Natural killer cell treated with Interleukin-12 subunit alpha and Interleukin-12 subunit beta and Interleukin-15 and Interleukin-18, amount 100 ng/mL, for 72 hours (primary cell): Measurements from ENCODE around the gene GLCCI1. TPM values are rescaled to one million over a fixed set of nuclear protein-coding genes. Genes with fewer than 3 reads are reported as not detected.

Experiments
- ATAC-seq, 2 donors: fragments of 150-1000 bp; cut with Tn5 transposase in 1 of 2; sonication (Bioruptor Pico), chemical (Tn5 transposase) in 1 of 2; 2 replicates each; pipeline ENCODE4 v1.10.0; 2021
- DNase-seq: peaks from one replicate; pipeline ENCODE4 v3.0.0; 2022; ENCODE audit warnings: low spot score
- H3K27ac Mint-ChIP-seq, 2 donors: 1 replicate in 1 of 2; 2 replicates in 1 of 2; pipeline ENCODE4 v1.8.0; 2022; ENCODE audit warnings: mixed read lengths in 2 of 2, mild to moderate bottlenecking in 1 of 2, moderate library complexity in 1 of 2
- H3K27me3 Mint-ChIP-seq, 2 donors: 1 replicate in 1 of 2; 2 replicates in 1 of 2; pipeline ENCODE4 v1.8.0; 2022; ENCODE audit warnings: mixed read lengths in 2 of 2
- H3K36me3 Mint-ChIP-seq: one replicate; pipeline ENCODE4 v1.8.0; 2022; ENCODE audit warnings: mixed read lengths
- H3K4me1 Mint-ChIP-seq, 2 donors: 1 replicate in 1 of 2; 2 replicates in 1 of 2; pipeline ENCODE4 v1.8.0; 2022; ENCODE audit warnings: low read depth in 2 of 2, mixed read lengths in 2 of 2, mild to moderate bottlenecking in 1 of 2
- H3K4me3 Mint-ChIP-seq: one replicate; pipeline ENCODE4 v1.8.0; 2022; ENCODE audit warnings: mixed read lengths
- H3K9me3 Mint-ChIP-seq: 2 replicates; pipeline ENCODE4 v1.8.0; 2022; ENCODE audit warnings: mixed read lengths
- total RNA-seq, 2 donors: library from RNA; stranded (reverse); gene quantifications; one replicate each; pipeline ENCODE4 v1.2.3, GENCODE V29; 2022

The GLCCI1 gene
- total RNA-seq, 2 donors from 2014 or later = 15.5 to 16.7 TPM

- Mint-ChIP-seq H3K9me3 (no peaks in the 10 kb centered on the region), H3K4me1 (peaks cover 10 to 24% of the 10 kb centered on the region in 2 donors), H3K27ac (no peak overlapping the region), H3K36me3 (no peaks in the 10 kb centered on the region), H3K27me3 (no peaks in the 10 kb centered on the region), H3K4me3 (peak overlapping the region; percentile 52)
- ATAC-seq (peak; percentile 1 to 25), DNase-seq (peak; percentile 65)
Measured at GRCh38 chr7:7969306-7970236, 975 bp downstream of the GLCCI1 start.

GRCh38 chr7:7970237-7970530 is 1.6 kb downstream of the GLCCI1 start:
- ATAC-seq = no peak
- Mint-ChIP-seq H3K36me3 (no peaks in the 10 kb centered on the region), H3K4me3 (no peak overlapping the region), H3K27me3 (no peaks in the 10 kb centered on the region), H3K27ac (no peak overlapping the region), H3K4me1 (peaks cover 10 to 24% of the 10 kb centered on the region in 2 donors), H3K9me3 (no peaks in the 10 kb centered on the region)
- DNase-seq = no peak

DNA sequence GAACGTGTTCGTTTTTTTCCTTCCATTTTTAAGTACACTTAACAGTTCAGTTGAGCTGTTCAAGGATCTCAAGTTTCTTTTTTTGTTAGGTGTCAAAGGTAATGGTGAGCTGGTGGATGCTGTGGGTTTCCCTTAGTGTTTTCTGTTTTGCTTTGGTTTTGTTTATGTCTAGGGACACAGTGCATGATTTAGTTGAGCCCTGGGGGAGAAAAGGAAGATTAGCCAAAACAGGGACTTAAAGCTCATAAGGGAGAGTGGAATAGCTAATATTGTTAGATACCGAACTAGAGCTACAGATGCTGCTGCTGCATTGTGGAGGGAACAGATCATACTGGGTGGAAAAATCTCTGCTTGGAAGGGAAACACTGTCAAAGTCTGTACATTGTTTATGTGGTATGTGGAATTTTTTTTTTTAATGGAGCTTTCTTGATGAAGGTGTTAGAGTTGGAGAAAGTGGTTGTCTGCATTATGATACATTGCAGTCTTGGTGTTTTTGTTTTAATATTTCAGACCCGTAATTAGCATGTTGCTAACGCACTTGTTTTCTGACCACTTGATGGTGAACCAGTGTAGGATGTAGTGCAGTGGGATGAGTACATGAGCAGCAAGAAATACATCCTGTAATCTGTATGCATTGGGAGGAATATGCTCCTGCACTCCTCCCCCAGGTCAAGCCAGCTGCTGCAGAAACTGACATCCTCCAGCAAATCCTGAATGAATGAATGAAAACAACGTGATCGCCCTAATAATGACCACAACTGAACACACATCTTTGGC is 2.1 kb downstream of the GLCCI1 start:
- DNase-seq (no peak), ATAC-seq (no peak)
- Mint-ChIP-seq H3K4me1 (peaks cover 16 to 30% of the 10 kb centered on the region in 2 donors), H3K9me3 (no peaks in the 10 kb centered on the region), H3K36me3 (no peaks in the 10 kb centered on the region), H3K4me3 (no peak overlapping the region), H3K27ac (no peak overlapping the region), H3K27me3 (no peaks in the 10 kb centered on the region)

DNA sequence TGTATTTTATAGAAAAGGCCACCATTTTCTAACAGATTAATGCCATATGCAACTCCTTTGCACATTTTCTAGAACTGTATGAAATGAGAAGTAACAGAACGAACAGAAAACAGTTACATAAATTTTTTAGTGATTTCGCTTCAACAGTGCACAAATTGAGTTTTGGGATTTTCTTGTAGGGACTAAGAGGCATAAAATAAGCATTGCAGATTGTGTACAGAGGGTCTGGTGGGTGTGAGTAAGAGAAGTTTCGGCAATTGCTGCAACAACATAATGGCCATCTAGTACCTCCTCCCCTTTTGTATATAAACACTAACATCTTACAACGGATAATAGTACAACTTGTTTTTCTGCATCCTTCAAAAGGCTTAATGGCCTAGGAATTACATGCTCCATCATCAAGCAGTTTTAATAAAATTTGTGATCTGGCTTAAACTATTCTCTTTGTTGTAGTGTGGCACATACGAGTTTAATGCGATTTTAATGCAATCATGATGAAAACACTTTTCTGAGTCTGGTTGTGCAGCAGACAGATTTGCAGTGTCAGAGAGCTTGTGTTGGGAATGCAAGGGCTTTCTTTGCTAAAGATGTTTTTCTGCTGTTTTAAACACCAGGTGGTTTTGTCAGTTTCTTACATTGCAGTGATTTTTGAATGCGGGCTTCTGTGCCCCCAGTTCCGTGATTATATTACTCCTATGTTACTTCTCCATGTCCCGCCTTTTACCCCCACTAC is 2.9 kb downstream of the GLCCI1 start:
- H3K9me3 Mint-ChIP-seq = no peaks in the 10 kb centered on the region
- H3K36me3 Mint-ChIP-seq = no peaks in the 10 kb centered on the region
- ATAC-seq = no peak
- no peak overlapping the region for H3K27ac Mint-ChIP-seq
- H3K27me3 Mint-ChIP-seq = no peaks in the 10 kb centered on the region
- H3K4me1 Mint-ChIP-seq = peaks cover 21 to 34% of the 10 kb centered on the region in 2 donors
- no peak overlapping the region for H3K4me3 Mint-ChIP-seq
- DNase-seq = no peak

- ATAC-seq (no peak), DNase-seq (no peak)
- H3K36me3 Mint-ChIP-seq = no peaks in the 10 kb centered on the region
- no peak overlapping the region for H3K4me3 Mint-ChIP-seq
- H3K27ac Mint-ChIP-seq = no peak overlapping the region
- no peaks in the 10 kb centered on the region for H3K27me3 Mint-ChIP-seq
- H3K9me3 Mint-ChIP-seq = no peaks in the 10 kb centered on the region
- peaks cover 22 to 36% of the 10 kb centered on the region in 2 donors for H3K4me1 Mint-ChIP-seq
Measured at GRCh38 chr7:7972128-7972527, 3.5 kb downstream of the GLCCI1 start.

GRCh38 chr7:7972922-7973594 is 4.5 kb downstream of the GLCCI1 start:
- H3K27ac Mint-ChIP-seq = peak overlapping the region in 1 of 2 donors; percentile 82
- no peak for ATAC-seq
- H3K36me3 Mint-ChIP-seq = no peaks in the 10 kb centered on the region
- H3K27me3 Mint-ChIP-seq = no peaks in the 10 kb centered on the region
- peak overlapping the region; percentile 66 for H3K4me3 Mint-ChIP-seq
- DNase-seq = no peak
- H3K9me3 Mint-ChIP-seq = no peaks in the 10 kb centered on the region
- H3K4me1 Mint-ChIP-seq = peaks cover 26 to 38% of the 10 kb centered on the region in 2 donors

DNA sequence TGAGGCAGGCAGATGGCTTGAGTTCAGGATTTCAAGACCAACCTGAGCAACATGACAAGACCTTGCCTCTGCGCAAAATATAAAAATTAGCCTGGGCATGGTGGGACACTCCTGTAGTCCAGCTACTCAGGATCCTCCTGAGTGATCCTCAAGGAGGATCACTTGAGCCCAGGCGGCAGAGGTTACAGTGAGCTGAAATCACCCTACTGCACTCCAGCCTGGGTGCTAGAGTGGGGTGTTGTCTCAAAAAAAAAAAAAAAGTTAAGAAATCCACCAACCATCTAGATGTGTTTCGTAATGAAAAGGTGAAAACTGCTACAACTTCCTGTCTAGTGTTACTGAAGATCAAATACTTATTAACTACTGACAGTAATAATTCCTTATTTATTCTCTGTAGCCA is 8.1 kb downstream of the GLCCI1 start:
- H3K36me3 Mint-ChIP-seq = no peaks in the 10 kb centered on the region

GRCh38 chr7:7977774-7978173 is 9.2 kb downstream of the GLCCI1 start:
- DNase-seq = no peak
- Mint-ChIP-seq H3K27ac (peak overlapping the region; percentile 66), H3K9me3 (no peaks in the 10 kb centered on the region), H3K27me3 (no peaks in the 10 kb centered on the region), H3K4me1 (peaks cover 48 to 62% of the 10 kb centered on the region in 2 donors), H3K36me3 (no peaks in the 10 kb centered on the region), H3K4me3 (no peak overlapping the region)
- ATAC-seq = no peak

More for the DNA sequence above, 8.1 kb downstream of the GLCCI1 start:
- Mint-ChIP-seq H3K27me3 (no peaks in the 10 kb centered on the region), H3K9me3 (no peaks in the 10 kb centered on the region), H3K27ac (peak overlapping the region; percentile 66 to 96), H3K4me3 (no peak overlapping the region), H3K4me1 (peaks cover 44 to 60% of the 10 kb centered on the region in 2 donors)
- ATAC-seq = peak; percentile 67 to 79
- no peak for DNase-seq

DNA sequence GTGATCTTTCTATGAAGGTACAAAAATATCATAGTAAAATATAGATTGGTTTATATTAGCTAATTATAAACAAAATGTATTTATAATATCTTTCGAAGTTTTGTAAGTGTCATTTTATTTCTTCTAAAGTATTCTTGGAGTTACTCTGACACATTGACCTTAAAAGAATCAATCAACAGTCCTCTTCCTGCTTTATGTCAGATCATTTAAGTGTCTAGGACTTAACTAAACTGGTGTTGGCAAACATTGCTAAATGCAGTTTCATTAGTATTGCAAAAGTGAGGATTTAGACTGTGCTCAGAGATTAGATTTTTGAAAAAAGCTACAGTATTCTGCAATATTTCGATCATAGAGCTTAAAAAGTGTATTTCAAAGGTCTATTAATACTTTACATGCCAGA is 10.3 kb downstream of the GLCCI1 start:
- ATAC-seq (no peak), DNase-seq (no peak)
- H3K4me1 Mint-ChIP-seq = peaks cover 47 to 58% of the 10 kb centered on the region in 2 donors
- H3K9me3 Mint-ChIP-seq = no peaks in the 10 kb centered on the region
- H3K27ac Mint-ChIP-seq = peak overlapping the region in 1 of 2 donors; percentile 56
- no peak overlapping the region for H3K4me3 Mint-ChIP-seq
- H3K36me3 Mint-ChIP-seq = no peaks in the 10 kb centered on the region
- no peaks in the 10 kb centered on the region for H3K27me3 Mint-ChIP-seq

- no peaks in the 10 kb centered on the region for H3K36me3 Mint-ChIP-seq
- H3K9me3 Mint-ChIP-seq = no peaks in the 10 kb centered on the region
- DNase-seq (no peak), ATAC-seq (peak; percentile 50 to 56)
- peaks cover 47 to 53% of the 10 kb centered on the region in 2 donors for H3K4me1 Mint-ChIP-seq
- no peaks in the 10 kb centered on the region for H3K27me3 Mint-ChIP-seq
- peak overlapping the region; percentile 5 to 56 for H3K27ac Mint-ChIP-seq
- H3K4me3 Mint-ChIP-seq = peak overlapping the region; percentile 33
Measured at GRCh38 chr7:7979558-7979957, 11.0 kb downstream of the GLCCI1 start.

- Mint-ChIP-seq H3K27ac (peak overlapping the region; percentile 5 to 56), H3K36me3 (no peaks in the 10 kb centered on the region), H3K9me3 (no peaks in the 10 kb centered on the region), H3K4me1 (peaks cover 47 to 53% of the 10 kb centered on the region in 2 donors), H3K4me3 (peak overlapping the region; percentile 33), H3K27me3 (no peaks in the 10 kb centered on the region)
- no peak for DNase-seq
- peak in 1 of 2 donors; percentile 41 for ATAC-seq
Measured at GRCh38 chr7:7980134-7980533, 11.5 kb downstream of the GLCCI1 start.

- DNase-seq = no peak
- Mint-ChIP-seq H3K27ac (no peak overlapping the region), H3K4me3 (no peak overlapping the region), H3K4me1 (peaks cover 40 to 45% of the 10 kb centered on the region in 2 donors), H3K9me3 (no peaks in the 10 kb centered on the region), H3K36me3 (no peaks in the 10 kb centered on the region), H3K27me3 (no peaks in the 10 kb centered on the region)
- ATAC-seq = no peak
Measured at GRCh38 chr7:7982904-7983303, 14.3 kb downstream of the GLCCI1 start.

GRCh38 chr7:7984424-7984823 is 15.8 kb downstream of the GLCCI1 start:
- peaks cover 43 to 53% of the 10 kb centered on the region in 2 donors for H3K4me1 Mint-ChIP-seq
- no peaks in the 10 kb centered on the region for H3K27me3 Mint-ChIP-seq
- ATAC-seq (no peak), DNase-seq (no peak)
- no peaks in the 10 kb centered on the region for H3K9me3 Mint-ChIP-seq
- H3K36me3 Mint-ChIP-seq = no peaks in the 10 kb centered on the region
- no peak overlapping the region for H3K4me3 Mint-ChIP-seq
- no peak overlapping the region for H3K27ac Mint-ChIP-seq
